Activated CD4-positive, CD25-positive, alpha-beta regulatory T cell treated with anti-CD3 and anti-CD28 coated beads, Interleukin-2, amount 50 U/mL, for 16 hours (primary cell): ENCODE results near the gene DES.

Source experiments
- DNase-seq: peaks from one replicate; pipeline ENCODE4 v3.0.0-alpha.2; 2020; ENCODE audit warnings: low read depth, low spot score

Gene DES

GRCh38 chr2:219438453-219438852 is 20.3 kb downstream of the DES start:
- DNase-seq, result no peak

GRCh38 chr2:219439506-219439905 is 21.3 kb downstream of the DES start:
- DNase-seq, result no peak

- DNase-seq, result no peak
Measured at GRCh38 chr2:219440388-219441256, 22.4 kb downstream of the DES start.

- DNase-seq, result no peak
Measured at GRCh38 chr2:219441451-219442255, 23.5 kb downstream of the DES start.

GRCh38 chr2:219442256-219443015 is 24.3 kb downstream of the DES start:
- DNase-seq, result no peak

- DNase-seq, result no peak
Measured at GRCh38 chr2:219443016-219443696, 25.0 kb downstream of the DES start.

- DNase-seq, result no peak
Measured at GRCh38 chr2:219443697-219444023, 25.5 kb downstream of the DES start.

GRCh38 chr2:219444566-219445091 is 26.5 kb downstream of the DES start:
- no peak for DNase-seq

- DNase-seq, result no peak
Measured at GRCh38 chr2:219445220-219445640, 27.1 kb downstream of the DES start.

GRCh38 chr2:219446101-219446504 is 27.9 kb downstream of the DES start:
- DNase-seq, result no peak

GRCh38 chr2:219446689-219447088 is 28.5 kb downstream of the DES start:
- DNase-seq, result no peak

GRCh38 chr2:219447242-219448098 is 29.3 kb downstream of the DES start:
- DNase-seq, result no peak

GRCh38 chr2:219448099-219448775 is 30.1 kb downstream of the DES start:
- no peak for DNase-seq

GRCh38 chr2:219448776-219449341 is 30.7 kb downstream of the DES start:
- DNase-seq, result no peak

GRCh38 chr2:219449609-219450008 is 31.4 kb downstream of the DES start:
- no peak for DNase-seq

GRCh38 chr2:219451661-219452360 is 33.6 kb downstream of the DES start:
- no peak for DNase-seq

- no peak for DNase-seq
Measured at GRCh38 chr2:219452361-219453317, 34.5 kb downstream of the DES start.
